Hindlimb muscle (tissue), 1 donor: ENCODE data around the gene PIK3CG. TPM values are rescaled to one million over a fixed set of nuclear protein-coding genes. Genes with fewer than 3 reads are reported as not detected.
"Not testable (repeated sequence)": the region's sequence is repeated elsewhere in the genome, so short reads cannot be mapped to it uniquely, and the experiment has no call there.

Experiments
- DNase-seq: peaks from one replicate; pipeline ENCODE4 v3.0.0-alpha.2; 2013
- polyA plus RNA-seq: library from polyadenylated mRNA; unstranded; fragments of 120-200 nt; gene quantifications from one replicate; pipeline ENCODE4 v1.2.1, GENCODE V29; 2013; ENCODE audit not compliant: insufficient read length

The PIK3CG gene
- polyA plus RNA-seq, result 2.8 TPM

DNA sequence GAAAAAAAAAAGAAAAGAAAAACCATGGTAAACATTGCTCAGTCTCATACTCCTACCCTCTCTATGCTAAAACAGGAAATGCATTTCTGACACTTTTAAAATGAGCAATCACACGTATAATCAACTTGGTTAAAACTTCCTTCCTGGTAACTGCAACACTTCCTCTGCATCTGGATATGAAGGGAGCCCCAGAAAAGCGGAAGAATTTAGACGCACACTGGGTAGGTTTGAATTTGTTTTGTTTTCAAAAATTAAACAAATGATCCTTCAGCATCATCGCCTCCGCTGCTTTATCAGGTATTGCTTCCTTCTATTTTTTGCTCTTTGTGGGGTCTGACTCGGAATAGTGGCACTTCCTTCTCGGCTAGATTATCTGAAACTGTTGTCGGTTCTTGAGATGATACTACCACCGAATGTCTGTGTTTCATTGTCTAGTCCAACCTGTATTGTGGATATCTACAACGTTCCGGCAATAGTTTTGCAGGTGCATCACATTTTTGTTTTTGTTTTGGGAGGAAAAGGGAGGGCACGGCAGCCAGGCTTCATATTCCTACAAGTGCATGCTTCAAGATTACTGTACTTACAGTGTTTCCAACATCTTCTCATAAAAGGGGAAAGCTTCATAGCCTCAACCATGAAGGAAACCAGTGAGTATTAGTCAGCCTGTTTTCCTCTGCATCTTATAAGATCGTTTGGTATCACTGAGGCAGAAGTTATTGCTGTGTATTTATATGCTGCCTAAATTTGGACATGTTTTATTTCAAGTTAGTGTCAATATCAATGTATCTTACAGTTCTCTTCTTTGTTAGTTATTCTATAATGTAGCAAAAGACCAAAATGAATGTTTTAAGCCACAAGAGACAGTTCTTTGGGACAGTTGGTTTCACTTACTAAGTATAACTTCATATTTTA is at the start of gene PIK3CG:
Gene PIK3CG, plus strand, starts transcription at position 153 of the 912 bp plus-strand sequence. CDS start 2,280 bp downstream, outside the sequence.
- no peak for DNase-seq

DNA sequence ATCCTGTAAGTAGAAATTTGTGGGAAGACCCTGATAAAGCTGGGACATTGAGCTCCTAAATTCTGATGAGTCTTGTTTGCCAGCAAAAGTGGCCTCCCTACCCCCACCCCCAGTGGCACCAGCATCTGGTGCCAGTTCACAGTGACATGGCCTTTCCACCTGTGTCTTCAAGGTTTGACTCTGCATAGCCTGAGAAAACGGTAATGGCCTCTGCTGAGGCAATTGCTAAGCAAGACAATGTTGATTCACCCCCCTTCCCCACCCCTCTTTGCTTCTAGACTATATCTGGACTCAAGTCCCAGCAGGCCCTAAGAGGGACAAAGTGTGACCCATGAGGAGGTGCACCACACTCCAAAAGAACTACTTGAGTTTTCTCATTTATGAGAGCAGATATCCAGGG is 48.0 kb upstream of the PIK3CG start:
- DNase-seq, result no peak

- DNase-seq, result no peak
Observed at GRCh38 chr7:106818736-106819135, 46.3 kb upstream of the PIK3CG start.

- DNase-seq, result no peak
Observed at GRCh38 chr7:106819546-106819945, 45.5 kb upstream of the PIK3CG start.

DNA sequence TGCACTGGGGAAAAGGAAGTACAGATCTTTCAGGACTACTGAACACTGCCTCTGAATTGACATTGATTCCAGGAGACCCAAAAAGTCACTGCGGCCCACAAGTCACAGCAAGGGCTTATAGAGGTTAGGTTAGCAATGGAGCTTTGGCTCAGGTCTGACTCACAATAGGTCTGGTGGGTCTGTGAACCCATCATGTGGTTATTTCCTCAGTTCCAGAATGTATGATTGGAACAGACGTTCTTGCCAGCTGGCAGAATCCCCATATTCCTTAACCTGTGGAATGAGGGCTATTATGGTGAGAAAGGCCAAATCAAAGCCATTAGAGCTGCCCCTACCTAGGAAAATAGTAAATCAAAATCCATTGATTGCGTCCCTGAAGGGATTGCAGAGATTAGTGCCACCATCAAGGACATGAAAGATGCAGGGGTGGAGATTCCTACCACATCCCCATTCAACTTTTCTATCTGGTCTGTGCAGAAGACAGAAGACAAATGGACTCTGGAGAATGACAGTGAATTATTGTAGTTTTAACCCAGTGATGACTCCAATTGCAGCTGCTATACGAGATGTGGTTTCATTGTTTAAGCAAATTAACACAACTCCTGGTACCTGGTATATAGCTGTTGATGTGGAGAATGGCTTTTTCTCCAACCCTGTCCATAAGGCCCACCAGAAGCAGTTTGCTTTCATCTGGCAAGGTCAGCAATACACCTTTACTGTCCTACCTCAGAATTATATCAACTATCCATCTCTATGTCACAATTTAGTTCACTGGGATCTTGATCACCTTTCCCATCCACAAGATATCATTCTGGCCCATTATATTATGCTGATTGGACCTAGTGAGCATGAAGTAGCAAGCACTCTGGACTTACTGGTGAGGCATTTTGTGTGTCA is 44.5 kb upstream of the PIK3CG start:
- DNase-seq, result no peak

GRCh38 chr7:106823631-106824030 is 41.5 kb upstream of the PIK3CG start:
- no peak for DNase-seq

GRCh38 chr7:106824458-106824857 is 40.6 kb upstream of the PIK3CG start:
- no peak for DNase-seq

DNA sequence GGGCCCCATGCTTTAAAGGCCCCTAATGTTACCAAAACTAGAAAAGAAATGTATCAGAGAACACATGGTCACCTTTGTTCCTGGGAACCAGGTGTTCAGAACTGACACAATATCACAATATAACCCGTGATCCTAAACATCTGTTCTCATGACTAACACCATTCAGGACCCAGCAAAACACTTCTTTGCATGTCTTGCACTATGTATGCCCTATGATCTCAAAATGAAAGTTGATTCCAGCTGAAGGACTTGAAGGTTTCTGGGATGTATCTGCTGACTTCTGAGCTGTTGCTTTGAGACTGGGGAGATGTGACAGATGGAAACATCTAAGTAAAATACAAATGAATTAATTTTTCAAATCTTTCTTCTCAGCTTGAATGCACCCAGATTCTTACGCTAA is 37.5 kb upstream of the PIK3CG start:
- no peak for DNase-seq

DNA sequence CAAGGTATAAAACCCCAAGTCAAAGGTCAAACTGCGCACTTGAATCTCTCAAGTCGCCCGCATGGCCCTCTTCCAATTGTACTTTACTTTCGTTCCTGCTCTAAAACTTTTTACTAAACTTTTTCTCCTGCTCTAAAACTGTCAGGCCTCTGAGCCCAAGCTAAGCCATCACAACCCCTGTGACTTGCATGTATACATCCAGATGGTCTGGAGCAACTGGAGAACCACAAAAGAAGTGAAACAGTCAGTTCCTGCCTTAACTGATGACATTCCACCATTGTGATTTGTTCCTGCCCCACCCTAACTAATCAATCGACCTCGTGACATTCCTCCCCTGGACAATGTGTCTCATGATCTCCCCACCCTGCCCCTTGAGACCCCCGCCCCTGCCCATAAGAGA is 35.6 kb upstream of the PIK3CG start:
- no peak for DNase-seq

- DNase-seq, result not testable (repeated sequence)
Observed at GRCh38 chr7:106830896-106831295, 34.2 kb upstream of the PIK3CG start.

GRCh38 chr7:106836816-106837215 is 28.3 kb upstream of the PIK3CG start:
- DNase-seq, result no peak

- no peak for DNase-seq
Observed at GRCh38 chr7:106839511-106839910, 25.6 kb upstream of the PIK3CG start.

GRCh38 chr7:106840342-106840741 is 24.7 kb upstream of the PIK3CG start:
- no peak for DNase-seq

- DNase-seq, result no peak
Observed at GRCh38 chr7:106841896-106842390, 23.1 kb upstream of the PIK3CG start.

DNA sequence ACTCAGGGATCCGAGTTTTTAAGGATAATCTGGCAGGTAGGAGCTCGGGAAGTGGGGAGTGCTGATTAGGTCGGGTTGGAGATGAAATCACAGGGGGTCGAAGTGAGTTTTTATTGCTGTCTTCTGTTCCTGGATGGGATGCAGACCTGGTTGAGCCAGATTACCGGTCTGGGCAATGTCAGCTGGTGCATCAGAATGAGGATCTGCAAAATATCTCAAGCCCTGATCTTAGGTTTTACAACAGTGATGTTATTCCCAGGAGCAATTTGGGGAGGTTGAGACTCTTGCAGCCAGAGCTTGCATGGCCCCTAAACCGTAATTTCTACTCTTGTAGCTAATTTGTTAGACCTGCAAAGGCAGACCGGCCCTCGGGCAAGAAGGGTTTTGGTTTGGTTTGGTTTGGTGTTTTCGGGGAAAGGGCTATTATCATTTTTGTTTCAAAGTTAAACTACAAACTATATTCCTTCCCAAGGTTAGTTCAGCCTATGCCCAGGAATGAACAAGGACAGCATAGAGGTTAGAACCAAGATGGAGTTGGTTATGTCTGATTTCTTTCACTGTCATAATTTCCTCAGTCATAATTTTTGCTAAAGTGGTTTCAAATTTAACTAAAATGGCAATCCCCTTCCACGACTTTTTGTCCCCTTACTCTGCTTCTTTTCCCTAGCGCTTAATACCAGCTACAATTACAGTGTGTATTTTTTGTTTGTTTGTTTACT is 20.6 kb upstream of the PIK3CG start:
- DNase-seq, result no peak

DNA sequence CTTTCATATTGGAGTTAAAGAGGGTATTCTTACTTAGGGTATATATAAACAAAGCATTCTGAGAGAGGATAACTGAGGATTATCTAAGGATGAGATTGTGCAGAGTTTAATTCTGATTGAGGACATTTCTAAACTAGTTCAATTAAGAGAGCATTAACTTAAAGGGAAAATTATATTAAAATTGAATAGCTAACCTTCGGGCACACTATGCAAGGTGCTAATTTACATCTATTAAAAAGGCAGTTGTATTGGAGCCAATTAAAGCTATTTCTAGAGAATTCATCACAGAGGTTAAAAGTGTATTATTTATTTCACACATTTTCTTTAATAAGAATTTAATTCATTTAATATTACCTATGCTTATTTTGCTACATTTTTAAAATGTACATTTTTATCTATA is 17.0 kb upstream of the PIK3CG start:
- no peak for DNase-seq

GRCh38 chr7:106848851-106849442 is 16.1 kb upstream of the PIK3CG start:
- DNase-seq, result no peak

- not testable (repeated sequence) for DNase-seq
Observed at GRCh38 chr7:106851632-106852031, 13.4 kb upstream of the PIK3CG start.

DNA sequence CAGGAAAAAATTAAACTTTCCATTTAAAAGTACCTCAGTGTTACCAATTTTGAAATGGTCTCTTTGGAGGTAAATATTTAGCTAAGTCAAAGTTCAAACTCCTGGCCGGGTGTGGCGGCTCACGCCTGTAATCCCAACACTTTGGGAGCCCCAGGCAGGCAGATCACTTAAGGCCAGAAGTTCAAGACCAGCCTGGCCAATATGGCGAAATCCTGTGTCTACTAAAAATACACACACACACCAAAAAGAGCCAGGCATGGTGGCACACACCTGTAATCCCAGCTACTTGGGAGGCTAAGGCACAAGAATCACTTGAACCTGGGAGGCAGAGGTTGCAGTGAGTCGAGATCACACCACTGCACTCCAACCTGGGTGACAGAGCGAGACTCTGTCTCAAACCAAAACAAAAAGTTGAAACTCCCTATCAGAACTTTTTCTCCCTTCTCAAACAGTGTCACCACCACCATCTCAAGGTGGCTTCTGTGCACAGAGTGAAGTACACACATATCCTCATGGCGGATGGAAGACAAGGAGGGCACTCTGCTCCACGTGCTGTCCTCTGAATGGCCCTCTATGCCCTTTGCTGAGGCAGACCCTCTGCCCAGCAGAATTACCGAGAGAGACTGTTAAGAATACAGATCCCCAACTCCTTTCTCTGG is 11.7 kb upstream of the PIK3CG start:
- DNase-seq, result no peak

DNA sequence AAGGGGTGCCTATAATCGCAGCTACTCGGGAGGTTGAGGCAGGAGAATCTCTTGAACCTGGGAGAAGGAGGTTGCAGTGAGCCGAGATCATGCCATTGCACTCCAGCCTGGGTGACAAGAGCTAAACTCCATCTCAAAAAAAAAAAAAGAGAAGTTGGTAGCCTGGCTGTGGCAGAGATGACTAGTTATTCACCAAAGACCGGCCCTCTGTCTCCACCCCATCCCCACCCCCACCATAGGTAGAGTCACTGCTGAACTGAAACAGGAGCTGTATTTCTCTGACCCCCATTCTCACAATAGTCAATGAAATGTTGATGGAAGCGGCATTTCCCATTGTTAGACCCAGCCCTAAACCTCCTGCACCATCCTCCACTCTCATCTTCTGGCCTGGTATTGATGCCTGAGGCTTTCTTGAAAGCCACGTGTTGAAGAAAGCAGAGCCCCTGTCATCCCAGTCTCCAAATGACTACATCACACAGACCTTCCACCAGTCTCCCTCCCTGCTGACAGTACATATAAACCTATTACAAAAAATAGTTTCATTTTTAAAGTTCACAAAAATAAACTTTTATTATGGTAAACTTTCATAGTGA is 9.4 kb upstream of the PIK3CG start:
- DNase-seq, result no peak
